Thyroid gland (tissue), 4 donors: Measurements from ENCODE around the gene TTC17.

Experiments used
- POLR2A ChIP-seq, 2 donors: fragments of 450-650 bp; IDR thresholded peaks; one replicate each; pipeline ENCODE4 v1.6.1; 2017; ENCODE audit warnings: antibody characterized with exemption in 2 of 2, mild to moderate bottlenecking in 2 of 2, moderate library complexity in 1 of 2
- TF ChIP-seq, protein P1 (sequence below), 6 experiments: fragments of 200-600 bp in 3 of 6; fragments of 450-650 bp in 3 of 6; sonication (generic) in 3 of 6; IDR thresholded peaks; one replicate each; pipeline ENCODE4 v1.5.1; 2016 to 2019; ENCODE audit warnings: antibody characterized with exemption in 6 of 6, mild to moderate bottlenecking in 2 of 6, inconsistent platforms in 1 of 6, moderate library complexity in 1 of 6

DNA sequence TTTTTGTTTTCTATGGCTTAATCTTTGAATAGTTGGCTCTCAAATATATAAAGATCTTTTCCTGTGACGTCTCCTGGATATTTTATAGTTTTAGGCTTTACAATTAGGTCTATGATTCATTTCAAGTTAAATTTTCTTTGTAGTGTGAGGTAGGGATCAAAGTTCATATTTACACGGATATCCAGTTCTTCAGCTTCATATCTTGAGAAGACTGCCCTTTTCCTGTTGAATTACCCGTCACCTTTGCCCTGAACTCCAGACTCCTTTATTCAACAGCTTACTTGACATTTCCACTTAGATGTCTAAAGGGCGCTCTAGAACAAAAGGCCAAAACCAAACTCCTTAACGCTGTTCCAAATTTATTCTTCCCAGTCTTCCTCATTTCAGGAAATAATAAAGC is 51.7 kb downstream of the TTC17 start:
- TF ChIP-seq, protein P1, sequence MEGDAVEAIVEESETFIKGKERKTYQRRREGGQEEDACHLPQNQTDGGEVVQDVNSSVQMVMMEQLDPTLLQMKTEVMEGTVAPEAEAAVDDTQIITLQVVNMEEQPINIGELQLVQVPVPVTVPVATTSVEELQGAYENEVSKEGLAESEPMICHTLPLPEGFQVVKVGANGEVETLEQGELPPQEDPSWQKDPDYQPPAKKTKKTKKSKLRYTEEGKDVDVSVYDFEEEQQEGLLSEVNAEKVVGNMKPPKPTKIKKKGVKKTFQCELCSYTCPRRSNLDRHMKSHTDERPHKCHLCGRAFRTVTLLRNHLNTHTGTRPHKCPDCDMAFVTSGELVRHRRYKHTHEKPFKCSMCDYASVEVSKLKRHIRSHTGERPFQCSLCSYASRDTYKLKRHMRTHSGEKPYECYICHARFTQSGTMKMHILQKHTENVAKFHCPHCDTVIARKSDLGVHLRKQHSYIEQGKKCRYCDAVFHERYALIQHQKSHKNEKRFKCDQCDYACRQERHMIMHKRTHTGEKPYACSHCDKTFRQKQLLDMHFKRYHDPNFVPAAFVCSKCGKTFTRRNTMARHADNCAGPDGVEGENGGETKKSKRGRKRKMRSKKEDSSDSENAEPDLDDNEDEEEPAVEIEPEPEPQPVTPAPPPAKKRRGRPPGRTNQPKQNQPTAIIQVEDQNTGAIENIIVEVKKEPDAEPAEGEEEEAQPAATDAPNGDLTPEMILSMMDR (IDR thresholded peaks at IDR 0.05), result no peak
- no peak for TF ChIP-seq POLR2A (IDR thresholded peaks at IDR 0.05)
